Activated CD4-positive, CD25-positive, alpha-beta regulatory T cell treated with anti-CD3 and anti-CD28 coated beads, Interleukin-2, amount 50 U/mL, for 16 hours (primary cell): Measurements from ENCODE around the gene ATP6V1C2.

Experiments used
- DNase-seq: peaks from one replicate; pipeline ENCODE4 v3.0.0-alpha.2; 2020; ENCODE audit warnings: low read depth, low spot score

ATP6V1C2 gene, protein sequence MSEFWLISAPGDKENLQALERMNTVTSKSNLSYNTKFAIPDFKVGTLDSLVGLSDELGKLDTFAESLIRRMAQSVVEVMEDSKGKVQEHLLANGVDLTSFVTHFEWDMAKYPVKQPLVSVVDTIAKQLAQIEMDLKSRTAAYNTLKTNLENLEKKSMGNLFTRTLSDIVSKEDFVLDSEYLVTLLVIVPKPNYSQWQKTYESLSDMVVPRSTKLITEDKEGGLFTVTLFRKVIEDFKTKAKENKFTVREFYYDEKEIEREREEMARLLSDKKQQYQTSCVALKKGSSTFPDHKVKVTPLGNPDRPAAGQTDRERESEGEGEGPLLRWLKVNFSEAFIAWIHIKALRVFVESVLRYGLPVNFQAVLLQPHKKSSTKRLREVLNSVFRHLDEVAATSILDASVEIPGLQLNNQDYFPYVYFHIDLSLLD

DNA sequence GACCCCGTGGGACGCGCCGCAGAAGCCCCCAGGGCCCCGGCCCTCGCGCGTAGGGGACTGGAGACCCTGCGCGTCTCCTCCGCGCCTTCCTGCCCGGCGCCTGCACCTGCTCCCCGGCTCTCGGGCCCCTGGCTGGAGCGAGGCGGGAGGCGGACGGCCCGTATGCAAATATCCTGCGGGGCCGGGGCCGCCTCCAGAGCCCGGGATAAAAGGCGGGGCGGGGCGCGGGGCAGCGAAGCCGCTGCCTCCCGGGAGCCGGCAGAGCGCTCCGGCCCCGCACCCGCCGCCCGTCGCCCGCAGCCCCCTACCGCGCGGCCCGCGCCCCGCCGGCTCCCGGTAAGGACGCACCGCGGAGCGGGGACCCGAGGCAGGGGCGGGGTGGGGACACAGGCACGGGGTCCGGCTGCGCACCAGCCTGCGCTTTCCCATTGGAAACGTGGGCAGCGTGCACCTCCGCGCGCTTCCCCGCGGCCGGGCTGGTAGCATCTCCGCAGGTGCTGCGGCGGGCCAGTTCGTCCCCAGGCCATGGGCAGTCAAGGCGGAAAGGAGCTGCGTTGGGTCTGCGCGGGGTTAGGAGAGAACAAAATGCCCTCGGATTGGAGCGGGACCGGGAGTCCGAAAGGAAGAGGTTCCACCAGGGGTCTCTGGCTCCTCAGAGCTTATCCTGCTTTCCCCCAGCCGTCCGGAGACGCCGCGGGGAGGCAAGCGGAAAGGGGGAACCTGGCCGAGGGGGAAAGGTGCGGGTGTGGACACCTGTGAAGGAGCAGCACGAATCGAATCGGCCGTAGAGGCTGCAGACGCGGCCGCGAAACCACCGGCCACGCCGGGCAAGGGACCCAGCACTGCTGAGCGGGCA, at the start of gene ATP6V1C2:
Gene ATP6V1C2 (plus strand): TSS at position 235 of the 856 bp plus-strand sequence. CDS start 1,220 bp downstream, outside the sequence.
- DNase-seq, result no peak

DNA sequence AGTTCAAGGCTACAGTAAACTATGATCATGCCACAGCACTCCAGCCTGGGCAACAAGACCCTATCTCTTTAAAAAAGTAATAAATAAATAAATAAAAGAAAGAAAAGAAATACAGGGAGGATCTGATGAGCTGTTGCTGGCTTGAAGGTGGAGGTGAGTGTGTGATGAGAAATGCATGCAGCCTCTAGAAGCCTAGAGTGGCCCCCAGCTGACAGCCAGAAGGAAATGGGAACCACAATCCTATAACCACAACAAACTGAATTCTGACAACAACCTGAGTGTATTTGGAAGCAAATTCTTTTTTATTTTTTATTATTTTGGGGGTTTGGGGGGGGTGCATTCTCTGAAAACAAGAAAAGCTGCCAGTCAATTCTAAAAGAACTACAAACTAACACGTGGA, 46.3 kb upstream of the ATP6V1C2 start:
- DNase-seq, result no peak

DNA sequence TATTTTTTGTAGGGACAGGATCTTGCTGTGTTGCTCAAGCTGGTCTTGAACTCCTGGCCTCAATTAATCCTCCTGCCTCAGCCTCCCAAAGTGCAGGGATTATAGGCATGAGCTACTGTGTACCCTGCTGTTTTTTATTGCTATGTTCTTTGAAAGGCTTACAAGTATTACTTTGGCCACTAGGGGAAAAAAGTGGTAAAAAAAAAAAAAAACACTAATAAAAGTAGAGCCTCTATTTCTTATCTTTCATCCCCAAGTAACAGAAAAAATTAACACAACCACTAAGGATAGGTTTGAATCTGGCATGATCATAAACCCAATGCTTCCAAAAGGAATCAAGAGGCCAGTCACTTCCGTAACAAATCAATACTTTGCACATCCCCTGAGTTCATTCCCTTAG, 43.2 kb upstream of the ATP6V1C2 start:
- DNase-seq, result no peak

DNA sequence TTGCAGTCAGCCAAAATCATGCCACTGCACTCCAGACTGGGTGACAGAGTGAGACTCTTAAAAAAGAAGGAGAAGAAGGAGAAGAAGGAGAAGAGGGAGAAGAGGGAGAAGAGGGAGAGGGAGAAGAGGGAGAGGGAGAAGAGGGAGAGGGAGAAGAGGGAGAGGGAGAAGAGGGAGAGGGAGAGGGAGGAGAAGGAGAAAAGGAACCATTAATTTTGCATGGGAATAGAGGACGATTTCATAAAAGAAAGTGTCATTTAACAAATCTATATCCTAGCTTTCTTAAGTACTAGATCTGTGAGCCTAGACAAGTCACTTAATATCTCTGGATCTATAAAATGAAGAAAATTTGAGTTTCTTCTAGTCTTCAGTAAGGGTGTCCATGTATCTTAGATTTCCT, 41.2 kb upstream of the ATP6V1C2 start:
- DNase-seq, result no peak

DNA sequence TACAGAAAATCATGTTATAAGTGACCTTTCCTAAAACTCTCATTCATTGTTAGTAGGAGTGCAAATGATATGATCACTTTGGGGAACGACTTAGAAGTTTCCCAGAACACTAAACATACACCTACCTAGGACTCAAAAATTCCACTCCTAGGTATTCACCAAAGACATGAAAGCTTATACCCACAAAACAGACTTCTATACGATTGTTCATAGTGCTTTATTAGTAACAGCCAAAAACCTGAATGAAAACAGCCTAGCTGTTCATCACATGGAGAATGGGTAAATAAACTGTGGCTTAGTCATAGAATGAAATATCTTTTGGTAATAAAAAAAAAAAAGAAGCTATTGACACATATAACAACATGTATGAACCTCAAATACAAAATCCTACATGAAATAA, 40.5 kb upstream of the ATP6V1C2 start:
- DNase-seq, result no peak

- no peak for DNase-seq
Measured at GRCh38 chr2:10686176-10686730, 35.2 kb upstream of the ATP6V1C2 start.

- DNase-seq, result no peak
Measured at GRCh38 chr2:10688921-10689807, 32.3 kb upstream of the ATP6V1C2 start.

- DNase-seq, result no peak
Measured at GRCh38 chr2:10691521-10691920, 29.9 kb upstream of the ATP6V1C2 start.

DNA sequence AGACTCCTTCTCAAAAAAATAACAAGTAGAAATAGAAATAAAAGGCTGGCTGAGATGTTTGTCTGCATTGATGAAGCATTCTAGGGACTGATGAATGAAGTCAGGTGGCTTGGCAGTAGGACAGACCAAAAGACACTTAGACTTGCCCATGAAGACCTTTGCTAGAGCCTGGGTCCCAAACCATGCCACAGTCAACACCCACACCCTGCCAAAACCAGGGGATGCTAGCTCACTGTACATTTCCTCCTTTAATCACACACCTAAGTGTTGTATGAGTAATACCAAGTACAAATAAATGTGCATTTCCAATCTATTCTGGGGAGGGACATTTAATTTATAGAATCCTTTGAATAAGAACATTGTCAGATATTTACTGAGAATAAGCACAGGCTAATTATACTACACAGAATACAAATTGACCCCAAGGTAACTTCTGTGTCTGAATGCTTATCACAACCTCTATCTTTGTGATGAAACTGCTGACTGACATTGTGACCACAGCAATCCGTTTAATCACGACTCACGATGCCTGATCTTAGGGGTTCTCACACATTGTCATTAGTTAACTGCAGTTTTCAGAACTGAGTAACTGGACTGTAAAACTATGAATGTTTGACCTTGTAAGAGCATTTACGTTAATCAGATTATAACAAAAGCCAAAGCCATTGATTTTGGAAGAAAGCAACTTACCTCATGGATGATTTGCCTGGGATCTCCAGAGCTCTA, 21.2 kb upstream of the ATP6V1C2 start:
- no peak for DNase-seq

DNA sequence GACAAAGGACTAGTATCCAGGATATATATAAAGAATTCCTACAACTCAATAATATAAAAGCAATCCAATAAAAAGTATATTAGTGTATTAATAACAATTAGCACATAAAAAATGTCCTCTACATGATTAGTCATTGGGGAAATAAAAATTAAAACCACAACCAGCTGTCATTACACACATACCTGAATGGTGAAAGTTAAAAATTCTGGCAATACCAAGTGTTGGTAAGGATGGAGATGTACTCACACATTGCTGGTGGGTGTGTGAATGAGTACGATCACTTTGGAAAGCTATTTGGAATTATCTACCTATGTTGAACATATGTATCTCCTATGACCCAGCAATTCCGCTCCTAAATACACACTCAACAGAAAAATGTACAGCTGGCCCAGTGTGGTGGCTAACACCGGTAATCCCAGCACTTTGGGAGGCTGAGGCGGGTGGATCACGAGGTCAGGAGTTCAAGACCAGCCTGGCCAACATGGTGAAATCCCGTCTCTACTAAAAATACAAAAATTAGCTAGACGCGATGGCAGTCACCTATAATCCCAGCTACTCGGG, 17.3 kb upstream of the ATP6V1C2 start:
- DNase-seq, result no peak

- no peak for DNase-seq
Measured at GRCh38 chr2:10706033-10706432, 15.4 kb upstream of the ATP6V1C2 start.

GRCh38 chr2:10707831-10708230, 13.6 kb upstream of the ATP6V1C2 start:
- no peak for DNase-seq

DNA sequence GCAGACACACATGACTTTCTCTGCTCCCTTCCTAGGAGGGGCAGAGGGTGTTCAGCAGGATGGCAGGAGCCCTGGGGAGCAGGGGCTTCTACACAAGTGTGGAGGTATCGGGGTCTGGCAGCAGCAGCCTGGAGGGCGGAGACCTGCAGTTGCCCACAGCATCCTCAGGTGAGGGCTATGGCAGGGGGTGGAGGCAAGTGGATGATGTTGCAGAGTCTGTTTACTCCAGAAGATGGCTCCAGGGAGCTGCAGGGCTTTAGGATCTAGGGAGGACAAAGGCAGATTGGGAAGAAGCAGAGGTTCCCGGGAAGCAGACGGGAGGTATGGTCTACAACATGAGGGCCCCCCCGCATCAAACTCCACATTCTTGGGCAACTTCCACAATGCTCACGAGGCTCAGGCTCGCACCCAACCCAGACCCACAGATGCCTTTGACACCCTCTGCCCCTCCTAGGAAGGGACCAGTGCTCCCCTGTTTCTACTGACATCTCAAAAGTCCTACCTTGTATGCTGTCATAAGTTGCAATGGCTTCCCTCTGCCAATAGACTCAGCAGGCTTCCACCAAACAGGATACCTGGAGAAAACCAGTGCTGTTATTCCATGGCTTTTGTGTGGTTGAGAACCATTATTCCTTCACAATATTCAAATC, 12.0 kb upstream of the ATP6V1C2 start:
- no peak for DNase-seq

DNA sequence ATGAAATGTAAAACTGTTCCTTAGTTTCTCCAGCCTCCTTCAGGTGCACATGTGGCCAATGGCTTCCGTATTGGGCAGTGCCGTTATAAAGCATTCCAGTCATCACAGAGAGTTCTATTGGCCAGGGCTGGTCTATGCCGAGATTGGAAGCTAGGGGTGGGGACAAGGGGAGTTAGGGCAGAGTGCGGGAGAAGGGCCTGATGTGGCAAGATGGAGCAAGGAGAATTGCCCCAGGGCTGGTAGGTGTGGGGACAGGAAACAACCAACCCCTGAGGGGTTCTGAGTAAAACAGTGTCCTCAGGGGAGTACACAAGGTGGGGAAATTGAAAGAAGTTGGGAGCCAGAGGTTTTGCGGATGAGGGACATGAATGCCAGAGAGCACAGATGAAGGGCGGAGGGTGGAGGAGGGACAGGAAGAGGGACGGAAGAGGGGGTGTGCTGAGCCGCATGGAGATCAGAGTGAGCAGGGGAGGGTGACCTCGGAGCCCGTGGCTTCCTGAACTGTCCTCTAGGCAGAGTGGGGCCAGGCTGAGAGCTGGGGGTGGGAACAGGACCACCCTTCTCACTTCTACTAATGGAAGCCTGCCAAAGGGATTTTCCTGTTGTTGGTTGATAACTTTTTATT, 9.1 kb upstream of the ATP6V1C2 start:
- no peak for DNase-seq

GRCh38 chr2:10716581-10716980, 4.8 kb upstream of the ATP6V1C2 start:
- DNase-seq, result no peak

- DNase-seq, result no peak
Measured at GRCh38 chr2:10717628-10718027, 3.8 kb upstream of the ATP6V1C2 start.

DNA sequence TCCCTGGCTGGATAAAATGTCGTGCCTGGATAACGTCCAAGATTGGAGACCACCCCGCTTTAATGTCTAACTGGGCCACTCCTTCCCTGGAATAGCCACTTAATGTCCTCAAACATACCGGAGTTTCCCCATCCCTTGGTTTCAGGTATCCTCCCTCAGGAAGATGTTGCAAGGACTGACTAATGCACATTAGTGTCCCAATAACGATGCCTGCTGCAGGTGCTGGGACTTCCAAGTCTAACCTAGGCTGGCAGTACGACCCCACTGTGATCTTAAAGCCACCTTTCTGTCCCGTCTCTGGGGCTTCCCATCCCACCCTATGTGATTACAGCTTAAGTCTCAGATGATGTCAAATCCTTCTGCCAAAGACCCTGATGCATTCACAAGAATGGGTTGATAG, 1.1 kb upstream of the ATP6V1C2 start:
- no peak for DNase-seq

GRCh38 chr2:10720947-10721395, 459 bp upstream of the ATP6V1C2 start:
- no peak for DNase-seq

DNA sequence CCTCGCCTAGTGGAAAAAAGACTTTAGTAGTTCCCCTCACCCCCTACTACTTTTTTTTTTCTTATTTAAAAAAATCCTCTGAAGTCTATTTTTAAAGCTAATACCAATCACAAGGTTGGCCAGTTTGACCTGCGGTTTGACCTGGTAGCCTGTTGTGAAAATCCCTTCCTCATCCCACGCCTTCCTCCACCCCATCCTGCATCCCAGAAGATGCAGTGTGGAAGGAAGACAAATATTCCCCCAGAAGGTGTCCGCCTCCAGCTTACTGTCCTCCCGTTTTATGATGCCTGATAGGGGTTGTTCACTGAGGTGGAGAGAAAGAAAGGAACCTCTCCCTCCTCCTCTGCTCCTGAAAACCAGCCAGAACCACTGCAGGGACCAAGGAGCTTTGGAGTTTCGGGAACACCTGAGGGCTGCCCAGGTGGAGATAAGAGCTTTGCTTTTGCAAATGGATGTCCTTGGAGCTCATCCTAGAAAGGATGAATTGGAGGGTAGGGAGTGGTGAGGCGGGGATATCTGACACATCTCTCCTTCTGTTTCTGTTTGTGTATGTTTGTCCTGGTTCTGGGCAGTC, 909 bp downstream of the ATP6V1C2 start:
- no peak for DNase-seq
